ENCODE results near the gene C3orf62.
"Not testable (repeated sequence)": the region's sequence is repeated elsewhere in the genome, so short reads cannot be mapped to it uniquely, and the experiment has no call there.

DNA sequence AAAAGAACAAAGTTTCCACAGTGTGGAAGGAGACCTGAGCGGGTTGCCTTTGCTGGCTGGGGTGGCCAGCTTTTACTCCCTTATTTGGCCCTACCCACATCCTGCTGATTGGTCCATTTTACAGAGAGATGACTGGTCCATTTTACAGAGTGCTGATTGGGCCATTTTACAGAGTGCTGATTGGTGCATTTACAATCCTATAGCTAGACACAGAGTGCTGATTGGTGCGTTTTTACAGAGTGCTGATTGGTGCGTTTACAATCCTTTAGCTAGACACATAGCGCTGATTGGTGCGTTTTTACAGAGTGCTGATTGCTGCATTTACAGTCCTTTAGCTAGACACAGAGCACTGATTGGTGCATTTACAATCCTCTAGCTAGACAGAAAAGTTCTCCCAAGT is 48.2 kb downstream of the C3orf62 start:
- not testable (repeated sequence) for TF ChIP-seq POLR2A (IDR thresholded peaks at IDR 0.05)
- TF ChIP-seq, protein P1, sequence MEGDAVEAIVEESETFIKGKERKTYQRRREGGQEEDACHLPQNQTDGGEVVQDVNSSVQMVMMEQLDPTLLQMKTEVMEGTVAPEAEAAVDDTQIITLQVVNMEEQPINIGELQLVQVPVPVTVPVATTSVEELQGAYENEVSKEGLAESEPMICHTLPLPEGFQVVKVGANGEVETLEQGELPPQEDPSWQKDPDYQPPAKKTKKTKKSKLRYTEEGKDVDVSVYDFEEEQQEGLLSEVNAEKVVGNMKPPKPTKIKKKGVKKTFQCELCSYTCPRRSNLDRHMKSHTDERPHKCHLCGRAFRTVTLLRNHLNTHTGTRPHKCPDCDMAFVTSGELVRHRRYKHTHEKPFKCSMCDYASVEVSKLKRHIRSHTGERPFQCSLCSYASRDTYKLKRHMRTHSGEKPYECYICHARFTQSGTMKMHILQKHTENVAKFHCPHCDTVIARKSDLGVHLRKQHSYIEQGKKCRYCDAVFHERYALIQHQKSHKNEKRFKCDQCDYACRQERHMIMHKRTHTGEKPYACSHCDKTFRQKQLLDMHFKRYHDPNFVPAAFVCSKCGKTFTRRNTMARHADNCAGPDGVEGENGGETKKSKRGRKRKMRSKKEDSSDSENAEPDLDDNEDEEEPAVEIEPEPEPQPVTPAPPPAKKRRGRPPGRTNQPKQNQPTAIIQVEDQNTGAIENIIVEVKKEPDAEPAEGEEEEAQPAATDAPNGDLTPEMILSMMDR (IDR thresholded peaks at IDR 0.05) = not testable (repeated sequence)
